HFFc6 (cell line): ENCODE data around the gene PNPLA5. TPM values are rescaled to one million over a fixed set of nuclear protein-coding genes. Genes with fewer than 3 reads are reported as not detected.

Source experiments
- DNase-seq: peaks from one replicate; pipeline ENCODE4 v3.0.0-alpha.2; 2018
- H3K27ac Mint-ChIP-seq: 2 replicates; pipeline ENCODE4 v1.8.0; 2020; ENCODE audit warnings: mild to moderate bottlenecking, mixed read lengths
- H3K27me3 Mint-ChIP-seq: 2 replicates; pipeline ENCODE4 v1.8.0; 2021; ENCODE audit warnings: mild to moderate bottlenecking, moderate library complexity, mixed read lengths; ENCODE audit not compliant: insufficient read depth
- H3K36me3 Mint-ChIP-seq: 2 replicates; pipeline ENCODE4 v1.8.0; 2021; ENCODE audit warnings: low read depth, mixed read lengths
- H3K4me1 Mint-ChIP-seq: 2 replicates; pipeline ENCODE4 v1.8.0; 2020; ENCODE audit warnings: low read depth, mixed read lengths
- H3K4me3 Mint-ChIP-seq: 2 replicates; pipeline ENCODE4 v1.8.0; 2020; ENCODE audit warnings: mild to moderate bottlenecking, moderate library complexity, mixed read lengths
- H3K9me3 Mint-ChIP-seq: 2 replicates; pipeline ENCODE4 v1.8.0; 2020; ENCODE audit warnings: mild to moderate bottlenecking, mixed read lengths
- total RNA-seq, 6 experiments: library from RNA; stranded (reverse); fragmentation: NEBNext Ultra II Directional; extraction: Animal tissue kit (Norgen Biotek cat#: 25700); gene quantifications; 2 replicates in 1 of 6; 3 replicates in 5 of 6; pipeline ENCODE4 v1.2.3, GENCODE V29; 2021
- TF ChIP-seq, protein P1 (sequence below): fragments of 200-600 bp; sonication (generic); IDR thresholded peaks from 2 replicates; pipeline ENCODE4 v1.5.0; 2021; ENCODE audit warnings: antibody characterized with exemption, mild to moderate bottlenecking

Gene PNPLA5
- total RNA-seq, 6 experiments from 2014 or later, result not detected

GRCh38 chr22:43887391-43887790, 4.4 kb downstream of the PNPLA5 start:
- Mint-ChIP-seq H3K4me1 (peaks cover 12% of the 10 kb centered on the region), H3K36me3 (no peaks in the 10 kb centered on the region)

GRCh38 chr22:43886231-43886630, 5.6 kb downstream of the PNPLA5 start:
- peaks cover 18% of the 10 kb centered on the region for H3K27me3 Mint-ChIP-seq
- TF ChIP-seq, protein P1, sequence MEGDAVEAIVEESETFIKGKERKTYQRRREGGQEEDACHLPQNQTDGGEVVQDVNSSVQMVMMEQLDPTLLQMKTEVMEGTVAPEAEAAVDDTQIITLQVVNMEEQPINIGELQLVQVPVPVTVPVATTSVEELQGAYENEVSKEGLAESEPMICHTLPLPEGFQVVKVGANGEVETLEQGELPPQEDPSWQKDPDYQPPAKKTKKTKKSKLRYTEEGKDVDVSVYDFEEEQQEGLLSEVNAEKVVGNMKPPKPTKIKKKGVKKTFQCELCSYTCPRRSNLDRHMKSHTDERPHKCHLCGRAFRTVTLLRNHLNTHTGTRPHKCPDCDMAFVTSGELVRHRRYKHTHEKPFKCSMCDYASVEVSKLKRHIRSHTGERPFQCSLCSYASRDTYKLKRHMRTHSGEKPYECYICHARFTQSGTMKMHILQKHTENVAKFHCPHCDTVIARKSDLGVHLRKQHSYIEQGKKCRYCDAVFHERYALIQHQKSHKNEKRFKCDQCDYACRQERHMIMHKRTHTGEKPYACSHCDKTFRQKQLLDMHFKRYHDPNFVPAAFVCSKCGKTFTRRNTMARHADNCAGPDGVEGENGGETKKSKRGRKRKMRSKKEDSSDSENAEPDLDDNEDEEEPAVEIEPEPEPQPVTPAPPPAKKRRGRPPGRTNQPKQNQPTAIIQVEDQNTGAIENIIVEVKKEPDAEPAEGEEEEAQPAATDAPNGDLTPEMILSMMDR, result no peak

More at GRCh38 chr22:43887391-43887790, 4.4 kb downstream of the PNPLA5 start:
- TF ChIP-seq, protein P1, result no peak
- no peak overlapping the region for H3K4me3 Mint-ChIP-seq
- H3K27me3 Mint-ChIP-seq, result peaks cover 14% of the 10 kb centered on the region
- DNase-seq, result no peak
- H3K27ac Mint-ChIP-seq, result no peak overlapping the region
- H3K9me3 Mint-ChIP-seq, result peaks cover 5% of the 10 kb centered on the region; the same call in 1 of the 2 replicates

DNA sequence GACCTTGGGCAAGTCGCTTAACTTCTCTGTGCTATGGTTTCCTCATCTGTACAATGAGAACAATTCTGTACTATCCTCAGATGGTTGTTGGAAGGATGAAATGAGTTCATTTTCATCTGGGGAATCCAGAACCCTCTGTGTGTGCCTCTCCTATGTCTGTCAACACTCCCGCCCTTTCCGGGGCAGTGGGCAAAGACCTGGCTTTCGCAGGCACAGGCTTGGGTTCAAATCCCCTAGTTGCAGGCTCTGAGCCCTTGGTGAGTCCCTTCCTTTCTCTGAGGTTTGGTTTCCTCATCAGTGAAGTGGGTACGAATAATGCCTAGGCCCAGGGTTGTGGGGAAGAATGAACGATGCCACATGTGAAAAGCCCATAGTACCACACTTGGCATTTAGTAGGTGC, 6.0 kb downstream of the PNPLA5 start:
- DNase-seq, result no peak
- peaks cover 12% of the 10 kb centered on the region for H3K4me1 Mint-ChIP-seq
- H3K27ac Mint-ChIP-seq, result no peak overlapping the region
- H3K9me3 Mint-ChIP-seq, result peaks cover 5% of the 10 kb centered on the region; the same call in 1 of the 2 replicates
- H3K36me3 Mint-ChIP-seq, result no peaks in the 10 kb centered on the region
- TF ChIP-seq, protein P1, result no peak
- H3K27me3 Mint-ChIP-seq, result peaks cover 18% of the 10 kb centered on the region
- no peak overlapping the region for H3K4me3 Mint-ChIP-seq

More at GRCh38 chr22:43886231-43886630, 5.6 kb downstream of the PNPLA5 start:
- Mint-ChIP-seq H3K4me3 (no peak overlapping the region), H3K36me3 (no peaks in the 10 kb centered on the region), H3K4me1 (peaks cover 12% of the 10 kb centered on the region), H3K9me3 (peaks cover 5% of the 10 kb centered on the region; the same call in 1 of the 2 replicates), H3K27ac (no peak overlapping the region)
- DNase-seq, result no peak

- no peaks in the 10 kb centered on the region for H3K36me3 Mint-ChIP-seq
- H3K27me3 Mint-ChIP-seq, result peaks cover 15% of the 10 kb centered on the region
- H3K4me1 Mint-ChIP-seq, result peaks cover 12% of the 10 kb centered on the region
- DNase-seq, result no peak
- H3K4me3 Mint-ChIP-seq, result no peak overlapping the region
- H3K9me3 Mint-ChIP-seq, result peaks cover 5% of the 10 kb centered on the region; the same call in 1 of the 2 replicates
- no peak overlapping the region for H3K27ac Mint-ChIP-seq
- TF ChIP-seq, protein P1, result peak; percentile 58
Observed at GRCh38 chr22:43885319-43885671, 6.5 kb downstream of the PNPLA5 start.

- H3K27me3 Mint-ChIP-seq, result peaks cover 11% of the 10 kb centered on the region
- H3K36me3 Mint-ChIP-seq, result no peaks in the 10 kb centered on the region
- no peak overlapping the region for H3K27ac Mint-ChIP-seq
- no peak for DNase-seq
- H3K4me1 Mint-ChIP-seq, result peaks cover 12% of the 10 kb centered on the region
- H3K4me3 Mint-ChIP-seq, result no peak overlapping the region
- peaks cover 5% of the 10 kb centered on the region; the same call in 1 of the 2 replicates for H3K9me3 Mint-ChIP-seq
- TF ChIP-seq, protein P1, result peak; percentile 93
Observed at GRCh38 chr22:43884600-43885318, 7.1 kb downstream of the PNPLA5 start.
